ENCODE measurements around the gene RNF168. TPM values are rescaled to one million over a fixed set of nuclear protein-coding genes. Genes with fewer than 3 reads are reported as not detected.
"Not testable (repeated sequence)": the region's sequence is repeated elsewhere in the genome, so short reads cannot be mapped to it uniquely, and the experiment has no call there.

The RNF168 gene
- total RNA-seq, 3 donors from 2014 or later (not counting 1 experiment from before 2014, with no cell fraction given): 34.5 to 45.0 (median 42.0) TPM

GRCh38 chr3:196471551-196471950 lies 32.0 kb downstream of the RNF168 start:
- no peaks in the 10 kb centered on the region for H3K27me3 ChIP-seq (ENCODE audit: control insufficient read depth, insufficient read depth, low read length)
- no peak overlapping the region for H3K27ac Mint-ChIP-seq

GRCh38 chr3:196470182-196470581 lies 33.4 kb downstream of the RNF168 start:
- H3K9me3 ChIP-seq (ENCODE audit: control insufficient read depth, insufficient read depth, low read length); H3K36me3 Mint-ChIP-seq; H3K4me1 ChIP-seq (ENCODE audit: control insufficient read depth, insufficient read depth, low read length); intact Hi-C loops (cut with micrococcal nuclease); DNase-seq; H3K4me3 Mint-ChIP-seq; H3K9me3 Mint-ChIP-seq; ATAC-seq; H3K4me3 ChIP-seq (ENCODE audit: low read length); H3K27ac ChIP-seq (ENCODE audit: low read length); H3K27me3 Mint-ChIP-seq (ENCODE audit: low read depth in 2 of 2); H3K27me3 ChIP-seq (ENCODE audit: control insufficient read depth, insufficient read depth, low read length): not testable (repeated sequence)
- peaks cover 46% of the 10 kb centered on the region for H3K36me3 ChIP-seq (ENCODE audit: control insufficient read depth, insufficient read depth, low read length)
- Mint-ChIP-seq H3K4me1 (peaks cover 18 to 19% of the 10 kb centered on the region in 2 donors), H3K27ac (peak overlapping the region; percentile 60)
- 94% methylated on average over 3 of the region's 3 CpGs for WGBS (ENCODE audit: insufficient coverage)

More at GRCh38 chr3:196471551-196471950, 32.0 kb downstream of the RNF168 start:
- no peak overlapping the region for H3K4me3 Mint-ChIP-seq
- H3K27me3 Mint-ChIP-seq (ENCODE audit: low read depth in 2 of 2): no peaks in the 10 kb centered on the region
- no CpG with 5 or more reads among the region's 2 CpGs for WGBS (ENCODE audit: insufficient coverage)
- peaks cover 8% of the 10 kb centered on the region for H3K36me3 Mint-ChIP-seq
- Histone ChIP-seq H3K27ac (ENCODE audit: low read length) (no peak overlapping the region), H3K9me3 (ENCODE audit: control insufficient read depth, insufficient read depth, low read length) (no peaks in the 10 kb centered on the region), H3K36me3 (ENCODE audit: control insufficient read depth, insufficient read depth, low read length) (peaks cover 47% of the 10 kb centered on the region), H3K4me3 (ENCODE audit: low read length) (no peak overlapping the region), H3K4me1 (ENCODE audit: control insufficient read depth, insufficient read depth, low read length) (no peaks in the 10 kb centered on the region)
- TF ChIP-seq CTCF (IDR thresholded peaks at IDR 0.05): no peak
- DNase-seq: no peak
- intact Hi-C loops (cut with micrococcal nuclease): no loop called here
- ATAC-seq: no peak
- no peaks in the 10 kb centered on the region for H3K9me3 Mint-ChIP-seq
- H3K4me1 Mint-ChIP-seq: peaks cover 18 to 19% of the 10 kb centered on the region in 2 donors

- peaks cover 6% of the 10 kb centered on the region for H3K36me3 ChIP-seq (ENCODE audit: control insufficient read depth, insufficient read depth, low read length)
- no peaks in the 10 kb centered on the region for H3K4me1 ChIP-seq (ENCODE audit: control insufficient read depth, insufficient read depth, low read length)
- H3K27ac ChIP-seq (ENCODE audit: low read length): no peak overlapping the region
- 98% methylated on average over 2 of the region's 3 CpGs for WGBS (ENCODE audit: insufficient coverage)
- TF ChIP-seq CTCF (IDR thresholded peaks at IDR 0.05): no peak
- peaks cover 0 to 15% of the 10 kb centered on the region in 2 donors for H3K4me1 Mint-ChIP-seq
- intact Hi-C loops (cut with micrococcal nuclease): no loop called here
- no peaks in the 10 kb centered on the region for H3K27me3 ChIP-seq (ENCODE audit: control insufficient read depth, insufficient read depth, low read length)
- DNase-seq: no peak
- no peak overlapping the region for H3K27ac Mint-ChIP-seq
- H3K27me3 Mint-ChIP-seq (ENCODE audit: low read depth in 2 of 2): no peaks in the 10 kb centered on the region
- no peak overlapping the region for H3K4me3 ChIP-seq (ENCODE audit: low read length)
- no peak for ATAC-seq
- H3K9me3 Mint-ChIP-seq: no peaks in the 10 kb centered on the region
- H3K9me3 ChIP-seq (ENCODE audit: control insufficient read depth, insufficient read depth, low read length): no peaks in the 10 kb centered on the region
- no peaks in the 10 kb centered on the region for H3K36me3 Mint-ChIP-seq
- no peak overlapping the region for H3K4me3 Mint-ChIP-seq
These were observed 39.8 kb downstream of the RNF168 start for GRCh38 chr3:196463804-196464203.

GRCh38 chr3:196463478-196463756 lies 40.2 kb downstream of the RNF168 start:
- Mint-ChIP-seq H3K36me3 (no peaks in the 10 kb centered on the region), H3K4me1 (peaks cover 0 to 13% of the 10 kb centered on the region in 2 donors), H3K27ac (no peak overlapping the region)

DNA sequence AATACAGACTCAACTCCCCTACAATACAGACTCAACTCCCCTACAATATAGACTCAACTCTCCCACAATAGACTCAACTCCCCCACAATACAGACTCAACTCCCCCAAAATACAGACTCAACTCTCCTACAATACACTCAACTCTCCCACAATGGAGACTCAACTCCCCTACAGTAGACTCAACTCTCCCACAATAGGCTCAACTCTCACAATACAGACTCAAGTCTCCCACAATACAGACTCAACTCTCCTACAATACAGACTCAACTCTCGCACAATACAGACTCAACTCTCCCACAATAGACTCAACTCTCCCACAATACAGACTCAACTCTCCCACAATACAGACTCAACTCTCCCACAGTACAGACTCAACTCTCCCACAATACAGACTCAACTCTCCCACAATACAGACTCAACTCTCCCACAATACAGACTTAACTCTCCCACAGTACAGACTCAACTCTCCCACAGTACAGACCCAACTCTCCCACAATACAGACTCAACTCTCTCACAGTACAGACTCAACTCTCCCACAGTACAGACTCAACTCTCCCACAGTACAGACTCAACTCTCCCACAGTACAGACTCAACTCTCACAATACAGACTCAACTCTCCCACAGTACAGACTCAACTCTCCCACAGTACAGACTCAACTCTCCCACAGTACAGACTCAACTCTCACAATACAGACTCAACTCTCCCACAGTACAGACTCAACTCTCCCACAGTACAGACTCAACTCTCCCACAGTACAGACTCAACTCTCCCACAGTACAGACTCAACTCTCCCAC lies 40.7 kb downstream of the RNF168 start:
- H3K27ac Mint-ChIP-seq; ATAC-seq; intact Hi-C loops (cut with micrococcal nuclease); H3K36me3 Mint-ChIP-seq; DNase-seq; H3K9me3 Mint-ChIP-seq; H3K27ac ChIP-seq (ENCODE audit: low read length); H3K9me3 ChIP-seq (ENCODE audit: control insufficient read depth, insufficient read depth, low read length); H3K4me3 ChIP-seq (ENCODE audit: low read length); H3K36me3 ChIP-seq (ENCODE audit: control insufficient read depth, insufficient read depth, low read length); H3K4me3 Mint-ChIP-seq; H3K4me1 ChIP-seq (ENCODE audit: control insufficient read depth, insufficient read depth, low read length); H3K27me3 Mint-ChIP-seq (ENCODE audit: low read depth in 2 of 2); H3K27me3 ChIP-seq (ENCODE audit: control insufficient read depth, insufficient read depth, low read length): not testable (repeated sequence)
- 88% methylated on average over 1 of the region's 1 CpG for WGBS (ENCODE audit: insufficient coverage)
- H3K4me1 Mint-ChIP-seq: peaks cover 2 to 13% of the 10 kb centered on the region in 2 donors

More at GRCh38 chr3:196463478-196463756, 40.2 kb downstream of the RNF168 start:
- H3K4me3 Mint-ChIP-seq: no peak overlapping the region
- no peaks in the 10 kb centered on the region for H3K27me3 Mint-ChIP-seq (ENCODE audit: low read depth in 2 of 2)
- Histone ChIP-seq H3K27me3 (ENCODE audit: control insufficient read depth, insufficient read depth, low read length) (no peaks in the 10 kb centered on the region), H3K4me1 (ENCODE audit: control insufficient read depth, insufficient read depth, low read length) (no peaks in the 10 kb centered on the region), H3K4me3 (ENCODE audit: low read length) (no peak overlapping the region), H3K36me3 (ENCODE audit: control insufficient read depth, insufficient read depth, low read length) (peaks cover 6% of the 10 kb centered on the region), H3K9me3 (ENCODE audit: control insufficient read depth, insufficient read depth, low read length) (no peaks in the 10 kb centered on the region), H3K27ac (ENCODE audit: low read length) (no peak overlapping the region)
- DNase-seq: no peak
- no peaks in the 10 kb centered on the region for H3K9me3 Mint-ChIP-seq
- no peak for TF ChIP-seq CTCF (IDR thresholded peaks at IDR 0.05)
- intact Hi-C loops (cut with micrococcal nuclease): no loop called here
- 100% methylated on average over 2 of the region's 2 CpGs for WGBS (ENCODE audit: insufficient coverage)
- ATAC-seq: no peak

Data from natural killer cell (primary cell).